ENCODE data around the gene JARID2. TPM values are rescaled to one million over a fixed set of nuclear protein-coding genes. Genes with fewer than 3 reads are reported as not detected.

Gene JARID2
- total RNA-seq, 1 experiment from 2014 or later = 6.0 TPM

GRCh38 chr6:15384901-15385300, 139.0 kb downstream of the JARID2 start:
- Histone ChIP-seq H3K4me1 (ENCODE audit: control insufficient read depth, insufficient read depth, low read length) (no peaks in the 10 kb centered on the region), H3K27me3 (ENCODE audit: control insufficient read depth, insufficient read depth, low read length) (no peaks in the 10 kb centered on the region), H3K4me3 (ENCODE audit: low read depth in 2 of 2, low read length in 2 of 2) (no peak overlapping the region), H3K9me3 (ENCODE audit: control insufficient read depth, insufficient read depth, low read depth, low read length) (no peaks in the 10 kb centered on the region), H3K27ac (ENCODE audit: low read length) (no peak overlapping the region), H3K36me3 (ENCODE audit: control insufficient read depth, insufficient read depth, low read length) (no peaks in the 10 kb centered on the region)
- ChIA-PET POLR2A (no interaction called here), CTCF (no interaction called here)
- DNase-seq (ENCODE audit: low read depth, low spot score) (no peak), ATAC-seq (no peak)
- no TSS peak for BruUV-seq (replicated peaks)
- in situ Hi-C loops (cut with HindIII; ENCODE audit: low pct_unique_long_range_greater_than_20kb, low sequenced_read_pairs) = no loop called here
- intact Hi-C loops (cut with micrococcal nuclease; ENCODE audit: unreplicated experiment) = no loop called here
- no peak for TF ChIP-seq CTCF (IDR thresholded peaks at IDR 0.05)
- TF ChIP-seq SIN3A (IDR thresholded peaks at IDR 0.05; ENCODE audit: borderline replicate concordance, insufficient read depth, low read depth, low read length) = no peak
- TF ChIP-seq, protein P1, sequence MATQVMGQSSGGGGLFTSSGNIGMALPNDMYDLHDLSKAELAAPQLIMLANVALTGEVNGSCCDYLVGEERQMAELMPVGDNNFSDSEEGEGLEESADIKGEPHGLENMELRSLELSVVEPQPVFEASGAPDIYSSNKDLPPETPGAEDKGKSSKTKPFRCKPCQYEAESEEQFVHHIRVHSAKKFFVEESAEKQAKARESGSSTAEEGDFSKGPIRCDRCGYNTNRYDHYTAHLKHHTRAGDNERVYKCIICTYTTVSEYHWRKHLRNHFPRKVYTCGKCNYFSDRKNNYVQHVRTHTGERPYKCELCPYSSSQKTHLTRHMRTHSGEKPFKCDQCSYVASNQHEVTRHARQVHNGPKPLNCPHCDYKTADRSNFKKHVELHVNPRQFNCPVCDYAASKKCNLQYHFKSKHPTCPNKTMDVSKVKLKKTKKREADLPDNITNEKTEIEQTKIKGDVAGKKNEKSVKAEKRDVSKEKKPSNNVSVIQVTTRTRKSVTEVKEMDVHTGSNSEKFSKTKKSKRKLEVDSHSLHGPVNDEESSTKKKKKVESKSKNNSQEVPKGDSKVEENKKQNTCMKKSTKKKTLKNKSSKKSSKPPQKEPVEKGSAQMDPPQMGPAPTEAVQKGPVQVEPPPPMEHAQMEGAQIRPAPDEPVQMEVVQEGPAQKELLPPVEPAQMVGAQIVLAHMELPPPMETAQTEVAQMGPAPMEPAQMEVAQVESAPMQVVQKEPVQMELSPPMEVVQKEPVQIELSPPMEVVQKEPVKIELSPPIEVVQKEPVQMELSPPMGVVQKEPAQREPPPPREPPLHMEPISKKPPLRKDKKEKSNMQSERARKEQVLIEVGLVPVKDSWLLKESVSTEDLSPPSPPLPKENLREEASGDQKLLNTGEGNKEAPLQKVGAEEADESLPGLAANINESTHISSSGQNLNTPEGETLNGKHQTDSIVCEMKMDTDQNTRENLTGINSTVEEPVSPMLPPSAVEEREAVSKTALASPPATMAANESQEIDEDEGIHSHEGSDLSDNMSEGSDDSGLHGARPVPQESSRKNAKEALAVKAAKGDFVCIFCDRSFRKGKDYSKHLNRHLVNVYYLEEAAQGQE (IDR thresholded peaks at IDR 0.05; ENCODE audit: insufficient read depth in 1 of 2, low read depth in 2 of 2, low read length in 1 of 2) = no peak
- TF ChIP-seq POLR2AphosphoS5 (IDR thresholded peaks at IDR 0.05; ENCODE audit: low read depth, low read length) = no peak
- TF ChIP-seq TCF7L2 (IDR thresholded peaks at IDR 0.05; ENCODE audit: low read depth, low read length) = no peak

DNA sequence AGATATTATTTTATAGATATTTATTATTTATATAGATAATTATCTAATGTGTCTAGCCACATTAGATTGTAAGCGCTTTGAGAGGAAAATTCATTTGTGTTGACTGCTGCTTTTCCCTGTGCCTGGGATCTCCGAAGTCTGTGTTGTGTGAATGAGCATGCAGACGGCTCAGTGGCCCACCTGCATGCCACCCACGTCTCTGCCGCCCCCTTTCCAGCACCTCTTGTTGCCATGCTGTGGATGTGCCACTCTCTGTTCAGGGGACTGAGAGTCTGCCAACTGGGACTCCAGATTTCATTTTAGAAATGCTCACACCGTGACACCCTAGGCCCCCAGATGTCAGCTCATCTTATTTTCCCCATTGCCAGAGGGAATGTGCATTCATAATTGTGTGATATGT, 139.7 kb downstream of the JARID2 start:
- CTCF ChIA-PET = interaction anchor here (0.5 kb wide), 1 partner anchor 441 kb away, joined by 6 read pairs; no protein-coding TSS in a partner anchor
- no peak for ATAC-seq
- BruUV-seq (replicated peaks) = no TSS peak
- no peak overlapping the region for H3K4me3 ChIP-seq (ENCODE audit: low read depth in 2 of 2, low read length in 2 of 2)
- POLR2A ChIA-PET = no interaction called here
- no peak overlapping the region for H3K27ac ChIP-seq (ENCODE audit: low read length)
- intact Hi-C loops (cut with micrococcal nuclease; ENCODE audit: unreplicated experiment) = no loop called here
- no peaks in the 10 kb centered on the region for H3K9me3 ChIP-seq (ENCODE audit: control insufficient read depth, insufficient read depth, low read depth, low read length)
- TF ChIP-seq, protein P1 (IDR thresholded peaks at IDR 0.05; ENCODE audit: insufficient read depth in 1 of 2, low read depth in 2 of 2, low read length in 1 of 2) = no peak
- TF ChIP-seq SIN3A (IDR thresholded peaks at IDR 0.05; ENCODE audit: borderline replicate concordance, insufficient read depth, low read depth, low read length) (no peak), TCF7L2 (IDR thresholded peaks at IDR 0.05; ENCODE audit: low read depth, low read length) (no peak), POLR2AphosphoS5 (IDR thresholded peaks at IDR 0.05; ENCODE audit: low read depth, low read length) (no peak), CTCF (IDR thresholded peaks at IDR 0.05) (no peak)
- H3K4me1 ChIP-seq (ENCODE audit: control insufficient read depth, insufficient read depth, low read length) = no peaks in the 10 kb centered on the region
- no peaks in the 10 kb centered on the region for H3K36me3 ChIP-seq (ENCODE audit: control insufficient read depth, insufficient read depth, low read length)
- H3K27me3 ChIP-seq (ENCODE audit: control insufficient read depth, insufficient read depth, low read length) = no peaks in the 10 kb centered on the region
- DNase-seq (ENCODE audit: low read depth, low spot score) = no peak
- in situ Hi-C loops (cut with HindIII; ENCODE audit: low pct_unique_long_range_greater_than_20kb, low sequenced_read_pairs) = no loop called here
